HepG2 (cell line): ENCODE data around the gene ANKHD1. TPM values are rescaled to one million over a fixed set of nuclear protein-coding genes. Genes with fewer than 3 reads are reported as not detected.

Experiments used
- ATAD3A ChIP-seq: sonication (generic); formaldehyde crosslinking; IDR thresholded peaks from 2 replicates; pipeline ENCODE4 v1.4.0; 2020; ENCODE audit warnings: missing genetic modification reagents
- CREB1 ChIP-seq, 2 experiments: fragments of 450-650 bp in 1 of 2; IDR thresholded peaks; 2 replicates each; pipeline ENCODE4 v1.6.1; 2016 to 2017; ENCODE audit warnings: control low read depth in 1 of 2, mild to moderate bottlenecking in 1 of 2, missing compliant biosample characterization in 1 of 2, missing genetic modification characterization in 1 of 2
- GABPA ChIP-seq, 2 experiments: IDR thresholded peaks; 2 replicates each; pipeline ENCODE4 v1.6.1; 2011 to 2016; ENCODE audit warnings: low read depth in 2 of 2, low read length in 1 of 2, missing biosample characterization in 1 of 2, missing genetic modification characterization in 1 of 2
- HCFC1 ChIP-seq: fragments of 150-350 bp; IDR thresholded peaks from 2 replicates; pipeline ENCODE4 v1.6.1; 2014; ENCODE audit warnings: low read depth, low read length
- NFKBIZ ChIP-seq: IDR thresholded peaks from 2 replicates; pipeline ENCODE4 v1.6.1; 2018; ENCODE audit warnings: missing genetic modification reagents, missing compliant biosample characterization
- POLR2AphosphoS5 ChIP-seq: IDR thresholded peaks from 2 replicates; pipeline ENCODE4 v1.6.1; 2012; ENCODE audit warnings: low read depth, low read length
- SOX6 ChIP-seq, 2 experiments: fragments of 450-650 bp in 1 of 2; sonication (generic) in 1 of 2; formaldehyde crosslinking in 1 of 2; IDR thresholded peaks; 2 replicates each; pipeline versions ENCODE4 v1.4.0 to v1.6.1; 2017 to 2020; ENCODE audit warnings: antibody characterized with exemption in 1 of 2, mild to moderate bottlenecking in 1 of 2, missing genetic modification reagents in 1 of 2
- SYNCRIP ChIP-seq: fragments of 200-400 bp; formaldehyde crosslinking; IDR thresholded peaks from 2 replicates; pipeline ENCODE4 v1.6.1; 2018; ENCODE audit warnings: mild to moderate bottlenecking, low read depth, low read length; ENCODE audit not compliant: insufficient read depth
- ZNF256 ChIP-seq: sonication (generic); formaldehyde crosslinking; conservative IDR thresholded peaks from 2 replicates; pipeline ENCODE4 v1.4.0; 2020; ENCODE audit warnings: missing genetic modification reagents
- ZNF670 ChIP-seq: sonication (generic); formaldehyde crosslinking; IDR thresholded peaks from 2 replicates; pipeline ENCODE4 v1.8.0; 2022; ENCODE audit warnings: mild to moderate bottlenecking, missing genetic modification reagents, borderline replicate concordance
- ZNF841 ChIP-seq: sonication (generic); formaldehyde crosslinking; IDR thresholded peaks from 2 replicates; pipeline ENCODE4 v1.8.1; 2023; ENCODE audit warnings: missing genetic modification reagents, borderline replicate concordance
- polyA plus RNA-seq, 8 experiments: library from polyadenylated mRNA; depleted of rRNA in 3 of 8; stranded (reverse) in 7 of 8; unstranded in 1 of 8; fragments of >200 nt; fragmentation: Illumina TruSeq in 4 of 8; extraction: Trizol in 4 of 8; gene quantifications; 2 replicates each; pipeline versions ENCODE4 v1.2.1 to v1.2.3, GENCODE V29; 2011 to 2016; ENCODE audit warnings: low read depth in 4 of 8, missing spikeins in 1 of 8, mixed read lengths in 1 of 8; ENCODE audit not compliant: insufficient read depth in 1 of 8
- total RNA-seq, 5 experiments: library from RNA; depleted of rRNA; stranded (reverse); fragments of >200 nt; fragmentation: Illumina TruSeq; extraction: Trizol; gene quantifications; 2 replicates each; pipeline ENCODE4 v1.2.3, GENCODE V29; 2016; ENCODE audit warnings: low read depth in 1 of 5
- TF ChIP-seq, protein P1 (sequence below): IDR thresholded peaks from 2 replicates; pipeline ENCODE4 v1.6.1; 2016; ENCODE audit warnings: control low read depth
- TF ChIP-seq, protein P2 (sequence below): sonication (generic); formaldehyde crosslinking; IDR thresholded peaks from 2 replicates; pipeline ENCODE4 v1.4.0; 2020; ENCODE audit warnings: missing genetic modification reagents
- TF ChIP-seq, protein P3 (sequence below): sonication (generic); formaldehyde crosslinking; IDR thresholded peaks from 2 replicates; pipeline ENCODE4 v1.4.0; 2020; ENCODE audit warnings: missing genetic modification reagents, mild to moderate bottlenecking, borderline replicate concordance
- TF ChIP-seq, protein P4 (sequence below): sonication (generic); formaldehyde crosslinking; IDR thresholded peaks from 2 replicates; pipeline ENCODE4 v1.4.0; 2020; ENCODE audit warnings: missing genetic modification reagents, borderline replicate concordance
- TF ChIP-seq, protein P5 (sequence below): sonication (generic); formaldehyde crosslinking; IDR thresholded peaks from 2 replicates; pipeline ENCODE4 v1.8.0; 2022; ENCODE audit warnings: mild to moderate bottlenecking, missing genetic modification reagents, borderline replicate concordance

ANKHD1 gene
- total and polyA plus RNA-seq, 2 of the 13 experiments (the other 11 are each of a cell fraction or from before 2014, with no cell fraction given) = 69.9 to 82.0 TPM

DNA sequence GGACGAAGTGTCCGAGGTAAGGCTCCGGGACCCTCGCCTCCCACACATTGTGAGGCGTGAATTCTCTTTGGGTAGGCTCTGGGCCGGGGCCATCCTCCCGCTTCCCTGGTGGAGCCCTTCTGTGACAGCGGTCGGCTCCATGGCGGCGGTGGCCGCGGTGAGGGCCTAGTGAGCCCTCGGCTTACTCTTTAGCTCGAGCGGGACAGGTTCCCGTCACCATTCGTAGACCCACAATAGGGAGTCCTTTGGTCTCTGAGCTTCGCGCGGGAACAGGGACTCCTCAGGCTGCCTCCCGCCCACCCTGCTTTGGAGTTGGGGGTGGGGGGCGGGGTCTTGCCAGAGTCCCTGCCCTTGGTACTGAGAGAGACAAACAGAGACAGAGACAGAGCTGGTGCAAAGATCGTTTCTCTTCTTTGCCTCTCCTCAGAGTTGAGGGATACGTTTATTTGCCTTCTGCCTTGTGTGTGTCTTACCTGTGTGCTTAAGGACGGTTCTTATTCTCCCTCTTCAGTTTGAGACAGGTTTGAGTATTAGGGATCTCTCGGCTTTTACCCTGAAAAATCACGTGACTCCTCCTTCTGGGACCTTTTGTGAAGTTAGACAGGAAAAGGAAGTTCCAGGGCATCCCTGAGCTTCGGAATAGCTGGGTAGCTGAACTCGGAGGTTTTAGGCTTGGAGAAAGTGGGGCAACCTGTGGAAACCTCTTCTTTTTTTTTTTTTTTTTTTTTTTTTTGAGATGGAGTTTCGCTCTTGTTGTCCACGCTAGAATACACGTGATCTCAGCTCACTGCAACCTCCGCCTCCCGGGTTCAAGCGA, 833 bp downstream of the ANKHD1 start (continued):
- TF ChIP-seq, protein P1, sequence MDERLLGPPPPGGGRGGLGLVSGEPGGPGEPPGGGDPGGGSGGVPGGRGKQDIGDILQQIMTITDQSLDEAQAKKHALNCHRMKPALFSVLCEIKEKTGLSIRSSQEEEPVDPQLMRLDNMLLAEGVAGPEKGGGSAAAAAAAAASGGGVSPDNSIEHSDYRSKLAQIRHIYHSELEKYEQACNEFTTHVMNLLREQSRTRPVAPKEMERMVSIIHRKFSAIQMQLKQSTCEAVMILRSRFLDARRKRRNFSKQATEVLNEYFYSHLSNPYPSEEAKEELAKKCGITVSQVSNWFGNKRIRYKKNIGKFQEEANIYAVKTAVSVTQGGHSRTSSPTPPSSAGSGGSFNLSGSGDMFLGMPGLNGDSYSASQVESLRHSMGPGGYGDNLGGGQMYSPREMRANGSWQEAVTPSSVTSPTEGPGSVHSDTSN (CRISPR knock-in tag) = no peak
- TF ChIP-seq, protein P2, sequence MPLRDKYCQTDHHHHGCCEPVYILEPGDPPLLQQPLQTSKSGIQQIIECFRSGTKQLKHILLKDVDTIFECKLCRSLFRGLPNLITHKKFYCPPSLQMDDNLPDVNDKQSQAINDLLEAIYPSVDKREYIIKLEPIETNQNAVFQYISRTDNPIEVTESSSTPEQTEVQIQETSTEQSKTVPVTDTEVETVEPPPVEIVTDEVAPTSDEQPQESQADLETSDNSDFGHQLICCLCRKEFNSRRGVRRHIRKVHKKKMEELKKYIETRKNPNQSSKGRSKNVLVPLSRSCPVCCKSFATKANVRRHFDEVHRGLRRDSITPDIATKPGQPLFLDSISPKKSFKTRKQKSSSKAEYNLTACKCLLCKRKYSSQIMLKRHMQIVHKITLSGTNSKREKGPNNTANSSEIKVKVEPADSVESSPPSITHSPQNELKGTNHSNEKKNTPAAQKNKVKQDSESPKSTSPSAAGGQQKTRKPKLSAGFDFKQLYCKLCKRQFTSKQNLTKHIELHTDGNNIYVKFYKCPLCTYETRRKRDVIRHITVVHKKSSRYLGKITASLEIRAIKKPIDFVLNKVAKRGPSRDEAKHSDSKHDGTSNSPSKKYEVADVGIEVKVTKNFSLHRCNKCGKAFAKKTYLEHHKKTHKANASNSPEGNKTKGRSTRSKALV (CRISPR knock-in tag) = no peak; the same call in 1 of the 2 replicates
- no peak for TF ChIP-seq ZNF841 (CRISPR knock-in tag)
- TF ChIP-seq, protein P3, sequence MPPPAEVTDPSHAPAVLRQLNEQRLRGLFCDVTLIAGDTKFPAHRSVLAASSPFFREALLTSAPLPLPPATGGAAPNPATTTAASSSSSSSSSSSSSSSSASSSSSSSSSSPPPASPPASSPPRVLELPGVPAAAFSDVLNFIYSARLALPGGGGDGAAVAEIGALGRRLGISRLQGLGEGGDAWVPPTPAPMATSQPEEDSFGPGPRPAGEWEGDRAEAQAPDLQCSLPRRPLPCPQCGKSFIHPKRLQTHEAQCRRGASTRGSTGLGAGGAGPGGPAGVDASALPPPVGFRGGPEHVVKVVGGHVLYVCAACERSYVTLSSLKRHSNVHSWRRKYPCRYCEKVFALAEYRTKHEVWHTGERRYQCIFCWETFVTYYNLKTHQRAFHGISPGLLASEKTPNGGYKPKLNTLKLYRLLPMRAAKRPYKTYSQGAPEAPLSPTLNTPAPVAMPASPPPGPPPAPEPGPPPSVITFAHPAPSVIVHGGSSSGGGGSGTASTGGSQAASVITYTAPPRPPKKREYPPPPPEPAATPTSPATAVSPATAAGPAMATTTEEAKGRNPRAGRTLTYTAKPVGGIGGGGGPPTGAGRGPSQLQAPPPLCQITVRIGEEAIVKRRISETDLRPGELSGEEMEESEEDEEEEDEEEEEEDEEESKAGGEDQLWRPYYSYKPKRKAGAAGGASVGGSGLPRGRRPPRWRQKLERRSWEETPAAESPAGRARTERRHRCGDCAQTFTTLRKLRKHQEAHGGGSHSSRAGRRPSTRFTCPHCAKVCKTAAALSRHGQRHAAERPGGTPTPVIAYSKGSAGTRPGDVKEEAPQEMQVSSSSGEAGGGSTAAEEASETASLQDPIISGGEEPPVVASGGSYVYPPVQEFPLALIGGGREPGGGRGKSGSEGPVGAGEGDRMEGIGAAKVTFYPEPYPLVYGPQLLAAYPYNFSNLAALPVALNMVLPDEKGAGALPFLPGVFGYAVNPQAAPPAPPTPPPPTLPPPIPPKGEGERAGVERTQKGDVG (CRISPR knock-in tag) = peak; percentile 89; the same call in 1 of the 2 replicates
- TF ChIP-seq, protein P4, sequence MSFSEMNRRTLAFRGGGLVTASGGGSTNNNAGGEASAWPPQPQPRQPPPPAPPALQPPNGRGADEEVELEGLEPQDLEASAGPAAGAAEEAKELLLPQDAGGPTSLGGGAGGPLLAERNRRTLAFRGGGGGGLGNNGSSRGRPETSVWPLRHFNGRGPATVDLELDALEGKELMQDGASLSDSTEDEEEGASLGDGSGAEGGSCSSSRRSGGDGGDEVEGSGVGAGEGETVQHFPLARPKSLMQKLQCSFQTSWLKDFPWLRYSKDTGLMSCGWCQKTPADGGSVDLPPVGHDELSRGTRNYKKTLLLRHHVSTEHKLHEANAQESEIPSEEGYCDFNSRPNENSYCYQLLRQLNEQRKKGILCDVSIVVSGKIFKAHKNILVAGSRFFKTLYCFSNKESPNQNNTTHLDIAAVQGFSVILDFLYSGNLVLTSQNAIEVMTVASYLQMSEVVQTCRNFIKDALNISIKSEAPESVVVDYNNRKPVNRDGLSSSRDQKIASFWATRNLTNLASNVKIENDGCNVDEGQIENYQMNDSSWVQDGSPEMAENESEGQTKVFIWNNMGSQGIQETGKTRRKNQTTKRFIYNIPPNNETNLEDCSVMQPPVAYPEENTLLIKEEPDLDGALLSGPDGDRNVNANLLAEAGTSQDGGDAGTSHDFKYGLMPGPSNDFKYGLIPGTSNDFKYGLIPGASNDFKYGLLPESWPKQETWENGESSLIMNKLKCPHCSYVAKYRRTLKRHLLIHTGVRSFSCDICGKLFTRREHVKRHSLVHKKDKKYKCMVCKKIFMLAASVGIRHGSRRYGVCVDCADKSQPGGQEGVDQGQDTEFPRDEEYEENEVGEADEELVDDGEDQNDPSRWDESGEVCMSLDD (CRISPR knock-in tag) = no peak
- TF ChIP-seq, protein P5, sequence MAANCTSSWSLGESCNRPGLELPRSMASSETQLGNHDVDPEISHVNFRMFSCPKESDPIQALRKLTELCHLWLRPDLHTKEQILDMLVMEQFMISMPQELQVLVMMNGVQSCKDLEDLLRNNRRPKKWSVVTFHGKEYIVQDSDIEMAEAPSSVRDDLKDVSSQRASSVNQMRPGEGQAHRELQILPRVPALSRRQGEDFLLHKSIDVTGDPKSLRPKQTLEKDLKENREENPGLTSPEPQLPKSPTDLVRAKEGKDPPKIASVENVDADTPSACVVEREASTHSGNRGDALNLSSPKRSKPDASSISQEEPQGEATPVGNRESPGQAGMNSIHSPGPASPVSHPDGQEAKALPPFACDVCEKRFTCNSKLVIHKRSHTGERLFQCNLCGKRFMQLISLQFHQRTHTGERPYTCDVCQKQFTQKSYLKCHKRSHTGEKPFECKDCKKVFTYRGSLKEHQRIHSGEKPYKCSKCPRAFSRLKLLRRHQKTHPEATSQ (CRISPR knock-in tag) = no peak
- no peak for TF ChIP-seq ATAD3A (CRISPR knock-in tag)
- TF ChIP-seq ZNF670 (CRISPR knock-in tag) = 0 out of 2 replicates have a peak, but pooled peaks have one; percentile 24
- no peak for TF ChIP-seq ZNF256
- TF ChIP-seq POLR2AphosphoS5 = peak; percentile 68
- TF ChIP-seq NFKBIZ (CRISPR knock-in tag) = no peak
- no peak for TF ChIP-seq CREB1 (IDR thresholded peaks at IDR 0.05)
- TF ChIP-seq CREB1 (CRISPR knock-in tag; IDR thresholded peaks at IDR 0.05) = peak; percentile 27; the same call in 1 of the 2 replicates
- no peak for TF ChIP-seq SOX6 (IDR thresholded peaks at IDR 0.05)
- TF ChIP-seq SOX6 (CRISPR knock-in tag; IDR thresholded peaks at IDR 0.05) = no peak
- TF ChIP-seq GABPA (IDR thresholded peaks at IDR 0.05; ENCODE audit: low read depth, low read length) = no peak
- peak; percentile 38 for TF ChIP-seq GABPA (CRISPR knock-in tag; IDR thresholded peaks at IDR 0.05; ENCODE audit: low read depth)
- no peak for TF ChIP-seq SYNCRIP
- no peak for TF ChIP-seq HCFC1
